Measurements from ENCODE around the gene ADAMTSL1. TPM values are rescaled to one million over a fixed set of nuclear protein-coding genes. Genes with fewer than 3 reads are reported as not detected.
A peak's percentile ranks its signal among the peaks of the same experiment; 100 is the strongest.

Gene ADAMTSL1
- total RNA-seq, 2 donors from 2014 or later = 1.5 TPM; not detected in 1

GRCh38 chr9:18692268-18692667 is 218.3 kb downstream of the ADAMTSL1 start:
- Mint-ChIP-seq H3K27me3 (ENCODE audit: insufficient read depth) (no peaks in the 10 kb centered on the region), H3K27ac (no peak overlapping the region), H3K4me3 (no peak overlapping the region), H3K36me3 (ENCODE audit: low read depth) (peaks cover 8% of the 10 kb centered on the region), H3K9me3 (peaks cover 32% of the 10 kb centered on the region), H3K4me1 (peaks cover 12% of the 10 kb centered on the region)
- WGBS, 2 experiments (ENCODE audit: insufficient coverage in 1 of 2, insufficient read length in 1 of 2) = 82 to 89% methylated on average over 4 to 5 of the region's 5 CpGs
- no peaks in the 10 kb centered on the region for H3K4me1 ChIP-seq (ENCODE audit: control insufficient read depth, insufficient read depth, low read length)
- no peaks in the 10 kb centered on the region for H3K36me3 ChIP-seq (ENCODE audit: control insufficient read depth, insufficient read depth, low read length)
- peaks cover 30% of the 10 kb centered on the region for H3K9me3 ChIP-seq (ENCODE audit: control insufficient read depth, low read length)
- TF ChIP-seq, protein P1, sequence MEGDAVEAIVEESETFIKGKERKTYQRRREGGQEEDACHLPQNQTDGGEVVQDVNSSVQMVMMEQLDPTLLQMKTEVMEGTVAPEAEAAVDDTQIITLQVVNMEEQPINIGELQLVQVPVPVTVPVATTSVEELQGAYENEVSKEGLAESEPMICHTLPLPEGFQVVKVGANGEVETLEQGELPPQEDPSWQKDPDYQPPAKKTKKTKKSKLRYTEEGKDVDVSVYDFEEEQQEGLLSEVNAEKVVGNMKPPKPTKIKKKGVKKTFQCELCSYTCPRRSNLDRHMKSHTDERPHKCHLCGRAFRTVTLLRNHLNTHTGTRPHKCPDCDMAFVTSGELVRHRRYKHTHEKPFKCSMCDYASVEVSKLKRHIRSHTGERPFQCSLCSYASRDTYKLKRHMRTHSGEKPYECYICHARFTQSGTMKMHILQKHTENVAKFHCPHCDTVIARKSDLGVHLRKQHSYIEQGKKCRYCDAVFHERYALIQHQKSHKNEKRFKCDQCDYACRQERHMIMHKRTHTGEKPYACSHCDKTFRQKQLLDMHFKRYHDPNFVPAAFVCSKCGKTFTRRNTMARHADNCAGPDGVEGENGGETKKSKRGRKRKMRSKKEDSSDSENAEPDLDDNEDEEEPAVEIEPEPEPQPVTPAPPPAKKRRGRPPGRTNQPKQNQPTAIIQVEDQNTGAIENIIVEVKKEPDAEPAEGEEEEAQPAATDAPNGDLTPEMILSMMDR (conservative IDR thresholded peaks at IDR 0.05) = no peak
- H3K4me3 ChIP-seq (ENCODE audit: low read length) = no peak overlapping the region
- DNase-seq = no peak
- H3K27me3 ChIP-seq (ENCODE audit: control insufficient read depth, insufficient read depth, low read length, poor library complexity, severe bottlenecking) = no peaks in the 10 kb centered on the region
- H3K9ac ChIP-seq (ENCODE audit: extremely low read depth, low read length, poor library complexity, severe bottlenecking) = no peak overlapping the region
- H3K27ac ChIP-seq (ENCODE audit: low read depth, low read length) = no peak overlapping the region

- no peak for DNase-seq
- WGBS, 2 experiments (ENCODE audit: insufficient coverage in 1 of 2, insufficient read length in 1 of 2) = 83 to 96% methylated on average over 1 to 3 of the region's 3 CpGs
- peaks cover 30% of the 10 kb centered on the region for H3K9me3 ChIP-seq (ENCODE audit: control insufficient read depth, low read length)
- H3K36me3 ChIP-seq (ENCODE audit: control insufficient read depth, insufficient read depth, low read length) = no peaks in the 10 kb centered on the region
- Mint-ChIP-seq H3K27ac (no peak overlapping the region), H3K4me1 (peaks cover 12% of the 10 kb centered on the region), H3K9me3 (peaks cover 32% of the 10 kb centered on the region), H3K36me3 (ENCODE audit: low read depth) (peaks cover 8% of the 10 kb centered on the region), H3K4me3 (no peak overlapping the region), H3K27me3 (ENCODE audit: insufficient read depth) (no peaks in the 10 kb centered on the region)
- no peak overlapping the region for H3K27ac ChIP-seq (ENCODE audit: low read depth, low read length)
- no peaks in the 10 kb centered on the region for H3K4me1 ChIP-seq (ENCODE audit: control insufficient read depth, insufficient read depth, low read length)
- TF ChIP-seq, protein P1 (conservative IDR thresholded peaks at IDR 0.05) = no peak
- no peak overlapping the region for H3K9ac ChIP-seq (ENCODE audit: extremely low read depth, low read length, poor library complexity, severe bottlenecking)
- no peaks in the 10 kb centered on the region for H3K27me3 ChIP-seq (ENCODE audit: control insufficient read depth, insufficient read depth, low read length, poor library complexity, severe bottlenecking)
- H3K4me3 ChIP-seq (ENCODE audit: low read length) = no peak overlapping the region
Measured at GRCh38 chr9:18692962-18693361, 219.0 kb downstream of the ADAMTSL1 start.

DNA sequence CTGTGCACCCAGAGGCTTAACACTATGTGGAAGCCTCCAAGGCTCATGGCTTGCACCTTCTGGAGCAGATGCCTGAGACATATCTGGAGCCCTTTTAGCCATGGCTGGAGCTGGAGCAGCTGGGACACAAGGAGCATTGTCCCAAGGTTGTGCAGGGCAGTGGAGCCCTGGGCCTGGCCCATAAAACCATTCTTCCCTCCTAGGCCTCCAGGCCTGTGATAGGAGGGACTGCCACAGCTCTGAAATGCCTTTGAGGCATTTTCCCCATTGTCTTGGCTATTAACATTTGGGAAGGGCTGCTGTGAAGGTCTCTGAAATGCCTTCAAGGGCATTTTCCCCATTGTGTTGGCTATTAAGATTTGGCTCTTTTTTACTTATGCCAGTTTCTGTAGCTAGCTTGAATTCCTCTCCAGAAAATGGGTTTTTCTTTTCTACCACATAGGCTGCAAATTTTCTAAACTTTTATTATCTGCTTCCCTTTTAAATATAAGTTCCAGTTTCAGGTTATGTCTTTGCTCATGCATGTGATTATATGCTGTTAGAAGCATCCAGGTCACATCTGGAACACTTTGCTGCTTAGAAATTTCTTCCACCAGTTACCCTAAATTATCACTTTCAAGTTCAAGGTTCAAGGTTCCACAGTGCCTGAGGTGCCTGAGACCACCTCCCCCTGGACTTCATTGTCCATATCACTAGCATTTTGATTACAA is 221.2 kb downstream of the ADAMTSL1 start:
- Mint-ChIP-seq H3K9me3 (peaks cover 32% of the 10 kb centered on the region), H3K4me3 (no peak overlapping the region), H3K36me3 (ENCODE audit: low read depth) (peaks cover 8% of the 10 kb centered on the region), H3K27me3 (ENCODE audit: insufficient read depth) (no peaks in the 10 kb centered on the region), H3K27ac (no peak overlapping the region), H3K4me1 (peaks cover 12% of the 10 kb centered on the region)
- TF ChIP-seq, protein P1 (conservative IDR thresholded peaks at IDR 0.05) = no peak
- no peaks in the 10 kb centered on the region for H3K4me1 ChIP-seq (ENCODE audit: control insufficient read depth, insufficient read depth, low read length)
- H3K36me3 ChIP-seq (ENCODE audit: control insufficient read depth, insufficient read depth, low read length) = no peaks in the 10 kb centered on the region
- no peak overlapping the region for H3K27ac ChIP-seq (ENCODE audit: low read depth, low read length)
- peak overlapping the region; percentile 7 for H3K4me3 ChIP-seq (ENCODE audit: low read length)
- H3K9me3 ChIP-seq (ENCODE audit: control insufficient read depth, low read length) = peaks cover 30% of the 10 kb centered on the region
- DNase-seq = no peak
- no peak overlapping the region for H3K9ac ChIP-seq (ENCODE audit: extremely low read depth, low read length, poor library complexity, severe bottlenecking)
- H3K27me3 ChIP-seq (ENCODE audit: control insufficient read depth, insufficient read depth, low read length, poor library complexity, severe bottlenecking) = no peaks in the 10 kb centered on the region

Measured in endodermal cell (in vitro differentiated cells).